B cell (primary cell): ENCODE data around the gene LRP1.

Experiments
- CTCF ChIP-seq: fragments of 200-600 bp; IDR thresholded peaks from one replicate; pipeline ENCODE4 v1.8.0; 2022; ENCODE audit warnings: antibody characterized with exemption, mild to moderate bottlenecking
- EZH2 ChIP-seq: IDR thresholded peaks from 2 replicates; pipeline ENCODE4 v1.6.1; 2012; ENCODE audit warnings: borderline replicate concordance, low read depth, mild to moderate bottlenecking, moderate library complexity, low read length; ENCODE audit not compliant: insufficient read depth, poor library complexity, severe bottlenecking

GRCh38 chr12:57177354-57177753, 49.1 kb downstream of the LRP1 start:
- TF ChIP-seq CTCF, result no peak
- TF ChIP-seq EZH2, result no peak
